Measurements from ENCODE around the gene UBB.
"Not testable (repeated sequence)": the region's sequence is repeated elsewhere in the genome, so short reads cannot be mapped to it uniquely, and the experiment has no call there.

UBB gene

DNA sequence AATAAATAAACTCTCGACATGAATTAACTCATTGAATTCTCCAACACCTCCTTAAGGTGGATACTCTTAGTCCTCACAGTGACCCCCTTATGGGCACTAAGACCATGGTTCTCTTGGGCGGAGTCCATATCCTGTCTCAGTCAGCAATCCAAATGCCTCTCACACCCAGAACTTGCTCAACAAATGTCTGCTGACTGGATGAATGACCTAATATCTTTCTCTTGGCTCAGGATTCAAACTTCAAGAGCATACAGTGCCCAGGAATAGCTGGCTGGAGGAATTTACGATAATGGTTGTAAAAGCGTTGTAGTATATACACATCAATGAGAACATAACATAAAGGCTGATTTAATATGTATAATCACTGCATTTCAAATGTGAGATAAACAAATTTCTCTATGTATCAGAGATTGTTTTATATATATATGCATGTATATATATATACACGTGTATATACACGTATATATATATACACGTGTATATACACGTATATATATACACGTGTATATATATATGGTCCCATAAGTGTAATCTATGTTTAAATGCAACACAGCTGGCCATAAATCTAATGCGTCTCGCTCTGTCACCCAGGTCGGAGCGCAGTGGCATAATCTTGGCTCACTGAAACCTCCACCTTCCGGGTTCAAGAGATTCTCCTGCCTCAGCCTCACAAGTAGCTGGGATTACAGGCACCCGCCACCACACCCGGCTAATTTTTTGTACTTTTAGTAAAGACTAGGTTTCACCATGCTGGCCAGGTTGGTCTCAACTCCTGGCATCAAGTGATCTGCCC, 6.5 kb upstream of the UBB start:
- no peak for DNase-seq (ENCODE audit: low read depth in 1 of 2, low spot score in 1 of 2)

DNA sequence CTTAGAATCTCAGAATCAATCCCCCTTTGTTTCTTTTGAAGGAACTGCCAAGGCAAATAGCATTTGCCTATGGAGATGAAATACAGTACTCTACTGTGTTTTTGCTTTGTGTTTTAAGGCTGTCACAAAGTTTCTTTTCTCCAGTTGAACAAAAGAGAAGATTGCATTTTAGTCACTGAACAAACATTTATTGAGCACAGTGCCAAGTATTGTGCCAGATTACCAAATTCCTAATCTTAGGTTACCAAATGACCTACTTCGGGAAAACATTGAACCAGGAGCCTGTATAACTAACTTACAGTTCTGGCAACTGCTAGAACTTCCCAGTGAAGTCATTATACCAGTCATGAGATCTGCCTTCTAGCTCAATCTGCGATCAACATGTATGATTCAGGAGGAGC, 3.0 kb upstream of the UBB start:
- DNase-seq (ENCODE audit: low read depth in 1 of 2, low spot score in 1 of 2) = no peak

DNA sequence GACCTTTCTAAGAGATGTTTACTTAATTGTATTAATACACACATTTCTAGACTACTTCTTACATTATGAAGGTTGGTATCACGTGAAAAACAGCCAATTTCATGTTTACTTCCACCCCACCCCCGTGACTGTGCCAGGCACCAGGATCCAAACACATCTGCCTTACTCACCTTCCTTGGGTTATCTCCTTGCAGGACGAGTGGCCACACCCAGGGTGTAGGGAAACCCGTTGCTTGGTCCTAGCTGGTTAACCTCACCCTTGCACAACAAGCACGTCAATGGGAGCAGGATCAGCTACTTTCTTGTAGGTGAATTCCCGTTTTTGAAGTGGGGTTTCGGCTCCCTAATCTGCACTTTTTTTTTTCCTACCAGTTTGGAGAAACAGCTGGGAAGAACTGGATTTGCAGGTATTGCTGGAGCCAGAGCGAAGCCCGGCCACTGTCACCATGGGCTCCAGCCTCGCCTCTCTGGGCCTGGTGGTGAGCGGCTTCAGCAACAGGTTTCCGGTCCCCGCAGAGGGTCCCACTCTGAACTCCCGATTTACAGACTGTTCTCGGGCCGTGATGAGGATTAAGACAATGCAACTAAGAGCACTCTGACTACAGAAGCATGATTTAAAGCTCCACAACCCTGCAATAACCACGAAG, 2.1 kb upstream of the UBB start:
- DNase-seq (ENCODE audit: low read depth in 1 of 2, low spot score in 1 of 2) = no peak

GRCh38 chr17:16379654-16380053, 1.2 kb upstream of the UBB start:
- no peak for DNase-seq (ENCODE audit: low read depth in 1 of 2, low spot score in 1 of 2)

DNA sequence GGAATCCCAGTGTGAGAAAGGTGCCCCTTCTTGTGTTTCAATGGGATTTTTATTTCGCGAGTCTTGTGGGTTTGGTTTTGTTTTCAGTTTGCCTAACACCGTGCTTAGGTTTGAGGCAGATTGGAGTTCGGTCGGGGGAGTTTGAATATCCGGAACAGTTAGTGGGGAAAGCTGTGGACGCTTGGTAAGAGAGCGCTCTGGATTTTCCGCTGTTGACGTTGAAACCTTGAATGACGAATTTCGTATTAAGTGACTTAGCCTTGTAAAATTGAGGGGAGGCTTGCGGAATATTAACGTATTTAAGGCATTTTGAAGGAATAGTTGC, 567 bp downstream of the UBB start:
- no peak for DNase-seq (ENCODE audit: low read depth in 1 of 2, low spot score in 1 of 2)

DNA sequence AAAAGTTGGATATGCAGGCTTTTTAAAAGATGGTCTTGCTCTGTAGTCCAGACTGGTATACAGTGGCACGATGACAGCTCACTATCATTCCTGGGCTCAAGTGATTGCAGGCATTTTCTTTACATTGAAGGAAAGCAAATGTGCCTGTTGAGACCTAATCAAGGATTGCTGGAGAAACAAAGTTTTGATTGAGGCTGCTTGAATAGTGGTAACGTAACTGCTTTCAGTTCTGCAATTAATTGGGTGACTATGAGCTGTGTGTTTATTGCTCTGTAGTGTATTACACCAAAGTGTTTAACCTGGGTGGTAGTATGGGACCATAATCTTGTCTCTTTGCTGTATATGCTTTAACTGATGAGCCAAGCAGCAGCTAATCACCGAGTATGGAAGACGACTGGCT, 2.3 kb downstream of the UBB start:
- DNase-seq (ENCODE audit: low read depth in 1 of 2, low spot score in 1 of 2) = no peak

DNA sequence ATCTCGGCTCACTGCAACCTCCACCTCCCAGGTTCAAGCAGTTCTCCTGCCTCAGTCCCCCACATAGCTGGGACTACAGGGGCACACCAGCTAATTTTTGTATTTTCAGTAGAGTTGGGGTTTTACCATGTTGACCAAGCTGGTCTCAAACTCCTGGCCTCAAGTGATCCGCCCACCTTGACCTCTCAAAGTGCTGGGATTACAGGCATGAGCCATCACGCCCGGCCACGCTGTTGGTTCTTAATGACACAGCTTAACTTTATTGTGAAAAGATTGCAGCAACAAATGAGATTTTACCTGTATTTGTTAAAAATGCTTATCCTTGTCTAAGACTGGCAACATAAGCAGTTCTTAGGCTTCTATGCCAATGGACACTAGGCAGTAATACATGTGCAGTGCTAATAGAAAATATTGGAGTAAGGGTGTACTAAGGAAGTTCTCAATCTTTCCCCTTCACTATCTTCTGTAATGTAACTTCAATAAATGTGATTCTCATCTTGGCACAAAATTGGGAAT, 2.9 kb downstream of the UBB start:
- DNase-seq (ENCODE audit: low read depth in 1 of 2, low spot score in 1 of 2) = no peak

- no peak for DNase-seq (ENCODE audit: low read depth in 1 of 2, low spot score in 1 of 2)
Observed at GRCh38 chr17:16384557-16384956, 3.7 kb downstream of the UBB start.

- not testable (repeated sequence) for DNase-seq (ENCODE audit: low read depth in 1 of 2, low spot score in 1 of 2)
Observed at GRCh38 chr17:16386126-16386507, 5.2 kb downstream of the UBB start.

DNA sequence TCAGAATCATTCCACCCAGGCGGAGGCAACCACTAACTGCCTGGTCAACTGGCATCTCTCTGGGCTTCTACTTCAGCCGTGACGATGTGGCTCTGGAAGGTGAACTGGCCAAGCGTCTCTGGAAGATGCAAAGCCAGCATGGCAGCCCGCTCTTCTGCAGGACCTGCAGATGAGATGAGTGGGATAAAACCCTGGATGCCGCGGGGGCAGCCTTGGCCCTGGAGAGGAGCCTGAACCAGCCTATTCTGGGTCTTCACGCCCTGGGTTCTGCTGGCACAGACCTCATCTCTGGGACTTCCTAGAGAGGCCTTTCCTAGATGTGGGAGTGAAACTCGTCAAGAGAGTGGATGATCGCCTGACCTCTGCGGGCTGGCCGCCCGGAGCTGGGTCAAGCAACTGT, 10.6 kb downstream of the UBB start:
- no peak for DNase-seq (ENCODE audit: low read depth in 1 of 2, low spot score in 1 of 2)

DNA sequence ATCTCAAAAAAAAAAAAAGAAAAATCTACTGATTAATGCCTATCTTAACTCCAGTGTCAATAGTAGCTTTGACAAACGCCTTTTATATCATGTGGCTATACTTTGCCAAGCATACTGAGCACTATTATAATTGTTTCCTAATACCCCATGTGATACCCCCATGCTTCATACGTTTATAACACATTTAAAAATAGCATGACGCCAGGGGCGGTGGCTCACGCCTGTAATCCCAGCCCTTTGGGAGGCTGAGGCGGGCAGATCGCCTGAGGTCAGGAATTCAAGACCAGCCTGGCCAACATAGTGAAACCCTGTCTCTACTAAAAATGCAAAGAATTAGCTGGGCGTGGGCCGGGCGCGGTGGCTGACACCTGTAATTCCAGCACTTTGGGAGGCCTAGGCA, 11.6 kb downstream of the UBB start:
- DNase-seq (ENCODE audit: low read depth in 1 of 2, low spot score in 1 of 2) = not testable (repeated sequence)

DNA sequence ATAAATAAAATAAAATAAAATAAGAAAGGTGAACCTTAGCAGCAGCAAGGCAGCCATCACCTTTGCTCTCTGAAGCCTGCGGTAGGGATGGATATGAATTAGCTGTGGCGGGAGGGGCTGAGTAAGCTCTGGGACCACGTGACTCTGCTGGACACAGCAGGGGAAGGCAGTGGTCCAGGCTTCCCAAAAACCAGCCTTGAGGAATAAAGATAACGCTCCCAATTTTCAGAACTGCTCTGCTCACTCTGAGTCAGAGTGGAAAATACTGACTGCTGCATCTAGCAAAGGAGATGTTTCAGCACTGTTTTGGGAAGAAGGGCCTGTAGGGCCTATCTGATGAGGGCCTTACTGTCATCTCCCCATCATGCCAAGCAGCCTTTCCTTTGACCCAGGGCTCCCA, 15.0 kb downstream of the UBB start:
- not testable (repeated sequence) for DNase-seq (ENCODE audit: low read depth in 1 of 2, low spot score in 1 of 2)

- not testable (repeated sequence) for DNase-seq (ENCODE audit: low read depth in 1 of 2, low spot score in 1 of 2)
Observed at GRCh38 chr17:16396693-16397092, 15.8 kb downstream of the UBB start.

DNA sequence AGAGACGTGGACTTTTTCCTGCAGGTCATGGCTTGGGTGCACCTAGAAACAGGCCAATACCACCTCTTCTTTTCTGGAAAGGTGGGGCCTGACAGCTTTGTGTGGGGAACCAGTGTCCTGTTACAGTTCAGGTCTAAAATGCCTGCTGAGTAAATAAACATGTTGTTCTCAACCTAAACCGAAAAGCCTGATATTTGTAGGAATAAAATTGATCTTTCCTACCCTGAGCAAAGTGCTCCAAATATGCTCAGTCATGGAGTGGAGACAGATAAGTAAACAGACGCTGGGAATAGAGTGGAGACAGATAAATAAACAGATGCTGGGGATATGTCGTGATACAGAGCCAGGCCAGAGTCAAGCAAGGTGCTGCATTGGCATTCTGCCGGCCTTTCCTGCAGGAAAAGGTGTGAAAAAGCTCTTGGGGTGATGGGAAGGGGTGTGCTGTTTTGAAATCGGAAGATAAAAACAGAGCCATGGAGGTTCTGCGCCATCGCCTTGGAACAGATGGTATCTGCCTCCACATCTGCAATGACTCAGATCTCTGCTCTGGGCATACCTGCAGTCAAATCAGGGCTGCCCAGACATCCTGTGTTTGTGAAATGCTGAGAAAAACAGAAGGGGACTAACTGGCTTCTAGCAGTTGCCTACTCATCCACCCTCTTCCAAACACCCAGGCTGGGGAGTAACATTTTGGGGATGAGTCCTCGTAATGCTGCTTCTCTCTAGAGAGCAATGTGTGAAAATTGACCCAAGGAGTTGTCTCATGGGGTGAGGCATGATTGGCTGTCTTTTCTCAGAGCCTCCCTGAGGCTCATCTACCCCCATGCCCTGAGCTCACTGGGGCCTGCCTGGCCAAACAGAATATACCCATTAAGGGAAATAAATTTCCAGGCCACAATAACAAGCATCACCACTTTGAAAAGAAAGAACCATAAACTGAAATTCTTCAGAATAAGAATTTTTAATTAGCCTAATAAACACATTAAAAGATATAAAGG, 17.7 kb downstream of the UBB start:
- no peak for DNase-seq (ENCODE audit: low read depth in 1 of 2, low spot score in 1 of 2)

DNA sequence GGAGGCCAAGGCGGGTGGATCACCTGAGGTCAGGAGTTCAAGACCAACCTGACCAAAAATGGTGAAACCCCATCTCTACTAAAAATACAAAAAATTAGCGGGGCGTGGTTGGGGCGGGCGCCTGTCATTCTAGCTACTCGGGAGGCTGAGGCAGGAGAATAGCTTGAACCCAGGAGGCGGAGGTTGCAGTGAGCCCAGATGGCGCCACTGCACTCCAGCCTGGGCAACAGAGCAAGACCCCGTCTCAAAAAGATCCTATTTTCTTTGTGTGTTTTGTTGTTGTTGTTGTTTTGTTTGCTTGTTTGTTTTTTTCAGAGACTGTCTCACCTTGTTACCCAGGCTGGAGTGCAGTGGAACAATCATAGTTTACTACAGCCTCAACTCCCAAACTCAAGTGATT, 23.0 kb downstream of the UBB start:
- DNase-seq (ENCODE audit: low read depth in 1 of 2, low spot score in 1 of 2) = not testable (repeated sequence)

GRCh38 chr17:16406742-16407674, 26.1 kb downstream of the UBB start:
- no peak for DNase-seq (ENCODE audit: low read depth in 1 of 2, low spot score in 1 of 2)

DNA sequence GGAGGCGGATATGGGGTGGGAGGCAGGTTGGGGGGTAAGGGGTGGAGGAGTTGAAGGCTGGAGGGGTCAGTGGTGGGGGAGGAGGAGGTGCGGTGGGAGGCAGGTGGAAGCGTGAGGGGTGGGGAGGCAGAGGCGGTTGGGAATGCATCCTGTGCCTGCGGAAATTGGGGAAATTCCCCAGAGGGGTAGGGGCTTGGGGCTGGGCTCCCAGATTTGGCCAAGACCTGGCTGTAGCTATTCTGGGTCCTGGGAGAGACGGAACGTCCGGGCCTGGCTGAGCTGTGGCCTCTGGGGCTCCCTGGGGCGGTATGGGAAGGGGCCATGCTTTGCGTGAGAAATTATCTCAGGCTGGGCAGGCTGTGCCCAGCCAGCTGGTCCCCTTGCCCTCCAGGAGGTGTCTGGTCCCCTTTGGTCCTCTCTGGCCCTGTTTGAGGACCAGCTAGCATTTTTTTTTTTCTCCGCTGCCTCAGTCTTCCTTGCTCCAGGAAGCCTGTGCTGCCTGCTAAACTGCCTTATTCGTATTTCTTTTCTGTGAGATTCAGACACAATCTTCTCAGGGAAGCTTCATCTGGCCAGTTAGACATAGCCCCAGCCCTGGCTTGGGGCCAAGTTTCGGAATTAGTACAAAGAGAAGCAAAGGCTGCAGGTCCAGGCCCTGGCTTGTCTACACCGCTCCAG, 27.2 kb downstream of the UBB start:
- no peak for DNase-seq (ENCODE audit: low read depth in 1 of 2, low spot score in 1 of 2)

DNA sequence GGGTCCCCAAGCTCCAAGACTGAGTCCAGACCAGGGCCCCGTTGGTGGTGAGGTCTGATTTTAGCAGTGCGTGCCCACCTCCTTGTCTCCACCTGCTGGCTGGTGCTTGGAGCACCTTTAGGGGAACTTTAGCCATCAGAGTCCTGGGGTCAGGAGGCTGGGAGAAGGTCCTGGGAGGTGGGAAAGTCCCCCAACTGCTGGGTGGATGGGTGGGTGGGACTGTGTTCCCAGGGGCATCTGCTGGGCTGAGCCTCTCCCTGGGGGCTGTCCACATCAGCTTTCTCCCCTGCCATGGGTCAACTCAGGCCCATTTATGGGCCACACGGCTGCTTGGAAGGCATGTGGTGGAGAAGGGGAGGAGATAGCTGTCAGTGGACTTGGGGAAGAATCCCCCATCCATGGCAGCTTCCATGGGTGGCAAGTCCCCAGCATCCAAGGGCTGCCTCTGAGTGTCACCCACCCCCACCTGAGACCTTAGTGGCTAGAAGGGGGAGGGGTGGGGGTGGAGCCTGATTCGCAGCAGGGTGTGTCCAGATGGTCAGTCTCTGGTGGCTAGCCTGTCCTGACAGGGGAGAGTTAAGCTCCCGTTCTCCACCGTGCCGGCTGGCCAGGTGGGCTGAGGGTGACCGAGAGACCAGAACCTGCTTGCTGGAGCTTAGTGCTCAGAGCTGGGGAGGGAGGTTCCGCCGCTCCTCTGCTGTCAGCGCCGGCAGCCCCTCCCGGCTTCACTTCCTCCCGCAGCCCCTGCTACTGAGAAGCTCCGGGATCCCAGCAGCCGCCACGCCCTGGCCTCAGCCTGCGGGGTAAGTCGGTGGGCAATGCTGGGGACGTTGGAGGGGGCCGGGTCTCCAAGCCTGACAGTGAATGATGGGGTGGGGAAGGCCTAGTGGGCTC, 34.4 kb downstream of the UBB start, which contains the start of gene TRPV2:
Gene TRPV2, plus strand, starts transcription at position 541 of the 894 bp plus-strand sequence. CDS start 2,098 bp downstream, outside the sequence.
- DNase-seq (ENCODE audit: low read depth in 1 of 2, low spot score in 1 of 2) = peak in 1 of 2 donors; percentile 17

DNA sequence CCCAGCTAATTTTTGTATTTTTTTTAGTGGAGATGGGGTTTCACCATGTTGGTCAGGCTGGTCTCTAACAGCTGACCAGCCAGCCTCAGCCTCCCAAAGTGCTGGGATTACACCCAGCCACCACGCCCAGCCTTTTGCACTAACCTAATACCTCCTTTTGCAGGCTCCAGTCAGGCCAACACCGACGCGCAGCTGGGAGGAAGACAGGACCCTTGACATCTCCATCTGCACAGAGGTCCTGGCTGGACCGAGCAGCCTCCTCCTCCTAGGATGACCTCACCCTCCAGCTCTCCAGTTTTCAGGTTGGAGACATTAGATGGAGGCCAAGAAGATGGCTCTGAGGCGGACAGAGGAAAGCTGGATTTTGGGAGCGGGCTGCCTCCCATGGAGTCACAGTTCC, 36.5 kb downstream of the UBB start:
- DNase-seq (ENCODE audit: low read depth in 1 of 2, low spot score in 1 of 2) = no peak
